ENCODE measurements around the gene CYTIP. TPM values are rescaled to one million over a fixed set of nuclear protein-coding genes. Genes with fewer than 3 reads are reported as not detected.

CYTIP gene
- total RNA-seq, 1 donor from 2014 or later, result 34.7 TPM

- no peaks in the 10 kb centered on the region for H3K27me3 ChIP-seq
- intact Hi-C loops (cut with DNase I), result no loop called here
- TF ChIP-seq, protein P1, sequence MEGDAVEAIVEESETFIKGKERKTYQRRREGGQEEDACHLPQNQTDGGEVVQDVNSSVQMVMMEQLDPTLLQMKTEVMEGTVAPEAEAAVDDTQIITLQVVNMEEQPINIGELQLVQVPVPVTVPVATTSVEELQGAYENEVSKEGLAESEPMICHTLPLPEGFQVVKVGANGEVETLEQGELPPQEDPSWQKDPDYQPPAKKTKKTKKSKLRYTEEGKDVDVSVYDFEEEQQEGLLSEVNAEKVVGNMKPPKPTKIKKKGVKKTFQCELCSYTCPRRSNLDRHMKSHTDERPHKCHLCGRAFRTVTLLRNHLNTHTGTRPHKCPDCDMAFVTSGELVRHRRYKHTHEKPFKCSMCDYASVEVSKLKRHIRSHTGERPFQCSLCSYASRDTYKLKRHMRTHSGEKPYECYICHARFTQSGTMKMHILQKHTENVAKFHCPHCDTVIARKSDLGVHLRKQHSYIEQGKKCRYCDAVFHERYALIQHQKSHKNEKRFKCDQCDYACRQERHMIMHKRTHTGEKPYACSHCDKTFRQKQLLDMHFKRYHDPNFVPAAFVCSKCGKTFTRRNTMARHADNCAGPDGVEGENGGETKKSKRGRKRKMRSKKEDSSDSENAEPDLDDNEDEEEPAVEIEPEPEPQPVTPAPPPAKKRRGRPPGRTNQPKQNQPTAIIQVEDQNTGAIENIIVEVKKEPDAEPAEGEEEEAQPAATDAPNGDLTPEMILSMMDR (IDR thresholded peaks at IDR 0.05), result no peak
- H3K36me3 ChIP-seq, result no peaks in the 10 kb centered on the region
- ATAC-seq, result no peak
- peak overlapping the region; percentile 86 for H3K27ac ChIP-seq
- H3K4me3 ChIP-seq, result peak overlapping the region; percentile 54
- no peaks in the 10 kb centered on the region for H3K4me1 ChIP-seq
- DNase-seq, result no peak
- H3K9me3 ChIP-seq, result no peaks in the 10 kb centered on the region
Observed at GRCh38 chr2:157444641-157445040, 752 bp upstream of the CYTIP start.

DNA sequence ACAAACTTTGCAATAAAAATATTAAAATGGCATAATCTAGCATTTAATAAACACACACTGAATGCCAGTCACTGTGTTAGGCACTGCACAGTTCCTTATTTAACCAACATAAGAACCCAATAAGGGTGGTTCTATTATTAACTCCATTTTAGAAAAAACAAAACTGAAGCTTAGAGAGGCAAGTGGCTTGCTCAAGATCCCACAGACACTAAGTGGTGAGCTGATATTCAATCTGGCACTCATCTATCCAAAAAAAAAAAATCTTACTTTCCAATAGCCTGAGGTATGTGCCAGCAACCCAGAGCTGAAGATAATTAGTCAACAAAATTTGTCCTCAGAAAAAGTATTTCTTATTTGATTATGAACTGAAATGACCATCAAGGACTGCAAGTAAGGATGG is 799 bp downstream of the CYTIP start:
- intact Hi-C loops (cut with DNase I), result no loop called here
- ATAC-seq, result peak; percentile 32
- TF ChIP-seq, protein P1 (IDR thresholded peaks at IDR 0.05), result no peak
- Histone ChIP-seq H3K9me3 (no peaks in the 10 kb centered on the region), H3K36me3 (no peaks in the 10 kb centered on the region), H3K4me3 (peak overlapping the region; percentile 54), H3K27me3 (no peaks in the 10 kb centered on the region), H3K4me1 (no peaks in the 10 kb centered on the region), H3K27ac (peak overlapping the region; percentile 86)
- DNase-seq, result no peak

DNA sequence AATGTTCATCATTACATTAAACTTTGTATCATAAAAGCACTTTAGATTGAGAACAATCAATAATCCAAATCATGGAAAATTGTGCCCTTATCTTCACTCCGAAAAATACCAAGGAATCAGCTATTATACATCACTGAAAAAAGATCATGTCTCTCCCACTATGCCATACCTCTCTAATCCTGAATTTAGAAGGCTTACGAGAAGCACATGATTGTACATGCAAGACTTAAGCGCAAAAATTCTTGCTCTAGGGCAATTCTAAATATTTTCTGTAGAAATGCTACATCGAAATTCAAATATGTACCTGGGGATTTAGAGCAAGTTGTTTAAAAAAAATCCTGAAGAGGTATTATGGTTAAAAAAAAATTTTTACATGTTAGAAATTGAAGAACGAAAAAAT is 1.3 kb downstream of the CYTIP start:
- Histone ChIP-seq H3K27me3 (no peaks in the 10 kb centered on the region), H3K4me1 (no peaks in the 10 kb centered on the region), H3K9me3 (no peaks in the 10 kb centered on the region), H3K36me3 (no peaks in the 10 kb centered on the region), H3K4me3 (peak overlapping the region; percentile 54), H3K27ac (peak overlapping the region; percentile 86)
- no peak for DNase-seq
- no peak for ATAC-seq
- TF ChIP-seq, protein P1 (IDR thresholded peaks at IDR 0.05), result no peak
- intact Hi-C loops (cut with DNase I), result no loop called here

GRCh38 chr2:157442191-157442590 is 1.7 kb downstream of the CYTIP start:
- peak overlapping the region; percentile 54 for H3K4me3 ChIP-seq
- H3K27ac ChIP-seq, result peak overlapping the region; percentile 86
- intact Hi-C loops (cut with DNase I), result no loop called here
- TF ChIP-seq, protein P1 (IDR thresholded peaks at IDR 0.05), result no peak
- H3K9me3 ChIP-seq, result no peaks in the 10 kb centered on the region
- H3K27me3 ChIP-seq, result no peaks in the 10 kb centered on the region
- H3K4me1 ChIP-seq, result no peaks in the 10 kb centered on the region
- DNase-seq, result no peak
- H3K36me3 ChIP-seq, result no peaks in the 10 kb centered on the region
- ATAC-seq, result no peak

DNA sequence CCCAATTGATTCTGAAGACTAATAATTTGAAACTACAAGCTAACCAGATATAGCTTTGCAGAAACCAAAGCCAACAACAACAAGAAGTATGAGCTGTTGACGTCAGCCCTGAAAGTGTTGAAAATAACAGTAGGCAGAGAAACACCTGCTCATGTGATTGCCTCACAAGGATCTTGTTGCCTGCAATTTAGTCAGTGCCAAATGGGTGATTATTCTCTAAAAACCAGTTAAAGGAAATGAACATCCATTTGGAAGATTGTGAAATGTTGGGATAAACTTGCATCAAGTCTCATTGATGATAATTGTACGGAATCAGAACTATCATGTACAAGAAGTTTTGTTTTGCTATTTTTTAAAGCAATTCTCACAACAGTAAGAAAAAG is 2.8 kb downstream of the CYTIP start:
- TF ChIP-seq, protein P1 (IDR thresholded peaks at IDR 0.05), result no peak
- DNase-seq (no peak), ATAC-seq (no peak)
- H3K27me3 ChIP-seq, result no peaks in the 10 kb centered on the region
- no peaks in the 10 kb centered on the region for H3K4me1 ChIP-seq
- H3K9me3 ChIP-seq, result no peaks in the 10 kb centered on the region
- H3K4me3 ChIP-seq, result peak overlapping the region; percentile 54
- H3K27ac ChIP-seq, result peak overlapping the region; percentile 86
- intact Hi-C loops (cut with DNase I), result no loop called here
- no peaks in the 10 kb centered on the region for H3K36me3 ChIP-seq

DNA sequence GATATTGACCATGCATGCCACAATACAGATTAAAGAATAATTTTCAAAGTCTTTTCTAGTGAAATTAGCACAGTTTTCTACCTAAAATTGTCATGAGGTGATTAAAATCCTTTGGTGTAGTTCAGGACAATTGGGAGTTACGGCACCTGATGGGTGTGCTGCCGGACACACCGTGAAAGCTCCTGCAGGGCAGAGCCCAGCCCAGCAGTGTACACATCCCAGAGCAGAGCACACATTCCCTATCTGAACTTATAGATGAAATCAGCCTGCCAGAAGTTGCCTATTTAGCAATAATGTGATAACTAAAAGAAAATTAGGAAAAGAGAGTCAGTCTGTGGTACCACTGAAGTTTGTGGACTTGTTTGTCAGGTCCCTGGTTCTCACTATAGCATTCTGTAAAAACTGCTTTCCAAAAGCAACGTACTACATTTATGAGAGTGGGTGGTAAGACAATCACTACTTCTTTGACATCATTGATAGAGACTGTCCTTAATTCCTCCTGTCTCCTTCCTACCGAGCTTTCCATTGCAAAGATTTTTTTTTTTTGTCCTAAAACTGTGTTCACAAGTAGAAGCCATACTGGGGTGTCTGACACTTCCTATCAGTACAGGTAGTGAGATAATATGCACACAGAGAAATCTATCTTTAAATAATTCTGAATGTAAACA is 3.4 kb downstream of the CYTIP start:
- intact Hi-C loops (cut with DNase I), result no loop called here
- no peaks in the 10 kb centered on the region for H3K27me3 ChIP-seq
- no peak for ATAC-seq
- H3K27ac ChIP-seq, result peak overlapping the region; percentile 86
- no peak for DNase-seq
- no peaks in the 10 kb centered on the region for H3K4me1 ChIP-seq
- H3K36me3 ChIP-seq, result no peaks in the 10 kb centered on the region
- H3K9me3 ChIP-seq, result no peaks in the 10 kb centered on the region
- TF ChIP-seq, protein P1 (IDR thresholded peaks at IDR 0.05), result no peak
- peak overlapping the region; percentile 54 for H3K4me3 ChIP-seq

Measured in upper lobe of right lung (tissue), 1 donor.